ENCODE measurements around the gene MAG.

Gene MAG

GRCh38 chr19:35311901-35312665 lies 20.1 kb downstream of the MAG start:
- H3K4me3 ChIP-seq (replicated peaks; ENCODE audit: low read depth, low read length), result no peak overlapping the region
- DNase-seq (ENCODE audit: low read depth), result no peak
- TF ChIP-seq CTCF (IDR thresholded peaks at IDR 0.05; ENCODE audit: low read length, missing control alignments), result no peak

- TF ChIP-seq CTCF (IDR thresholded peaks at IDR 0.05; ENCODE audit: low read length, missing control alignments), result no peak
- no peak overlapping the region for H3K4me3 ChIP-seq (replicated peaks; ENCODE audit: low read depth, low read length)
- no peak for DNase-seq (ENCODE audit: low read depth)
These were observed 21.6 kb downstream of the MAG start for GRCh38 chr19:35313587-35313986.

- no peak overlapping the region for H3K4me3 ChIP-seq (replicated peaks; ENCODE audit: low read depth, low read length)
- no peak for TF ChIP-seq CTCF (IDR thresholded peaks at IDR 0.05; ENCODE audit: low read length, missing control alignments)
- DNase-seq (ENCODE audit: low read depth), result no peak
These were observed 22.1 kb downstream of the MAG start for GRCh38 chr19:35314031-35314430.

GRCh38 chr19:35314858-35315470 lies 23.0 kb downstream of the MAG start:
- TF ChIP-seq CTCF (IDR thresholded peaks at IDR 0.05; ENCODE audit: low read length, missing control alignments), result no peak
- no peak overlapping the region for H3K4me3 ChIP-seq (replicated peaks; ENCODE audit: low read depth, low read length)
- DNase-seq (ENCODE audit: low read depth), result no peak

GRCh38 chr19:35315883-35316282 lies 23.9 kb downstream of the MAG start:
- H3K4me3 ChIP-seq (replicated peaks; ENCODE audit: low read depth, low read length), result no peak overlapping the region
- DNase-seq (ENCODE audit: low read depth), result no peak
- no peak for TF ChIP-seq CTCF (IDR thresholded peaks at IDR 0.05; ENCODE audit: low read length, missing control alignments)

GRCh38 chr19:35316560-35316959 lies 24.6 kb downstream of the MAG start:
- no peak overlapping the region for H3K4me3 ChIP-seq (replicated peaks; ENCODE audit: low read depth, low read length)
- DNase-seq (ENCODE audit: low read depth), result no peak
- TF ChIP-seq CTCF (IDR thresholded peaks at IDR 0.05; ENCODE audit: low read length, missing control alignments), result no peak

Measured in fibroblast of pulmonary artery (primary cell).